ENCODE data around the gene SLITRK5.

Gene SLITRK5

GRCh38 chr13:87671031-87671752 lies at the start of gene SLITRK5:
TSS of gene SLITRK5 (plus strand) at chr13:87671371. CDS start at chr13:87675389, 4,018 bp downstream.
- H3K27ac ChIP-seq = no peak within 1 kb of the TSS
- peak; percentile 92 for TF ChIP-seq CTCF (conservative IDR thresholded peaks at IDR 0.05)

GRCh38 chr13:87622971-87623370 lies 48.2 kb upstream of the SLITRK5 start:
- no peak for TF ChIP-seq CTCF (conservative IDR thresholded peaks at IDR 0.05)
- no peak overlapping the region for H3K27ac ChIP-seq

- TF ChIP-seq CTCF (conservative IDR thresholded peaks at IDR 0.05) = no peak
- H3K27ac ChIP-seq = no peak overlapping the region
Measured at GRCh38 chr13:87656306-87656705, 14.9 kb upstream of the SLITRK5 start.

GRCh38 chr13:87661471-87661870 lies 9.7 kb upstream of the SLITRK5 start:
- no peak overlapping the region for H3K27ac ChIP-seq
- no peak for TF ChIP-seq CTCF (conservative IDR thresholded peaks at IDR 0.05)

- no peak overlapping the region for H3K27ac ChIP-seq
- TF ChIP-seq CTCF (conservative IDR thresholded peaks at IDR 0.05) = no peak
Measured at GRCh38 chr13:87666831-87667230, 4.3 kb upstream of the SLITRK5 start.

GRCh38 chr13:87667686-87668085 lies 3.5 kb upstream of the SLITRK5 start:
- TF ChIP-seq CTCF (conservative IDR thresholded peaks at IDR 0.05) = no peak
- no peak overlapping the region for H3K27ac ChIP-seq

GRCh38 chr13:87669379-87669978 lies 1.7 kb upstream of the SLITRK5 start:
- TF ChIP-seq CTCF (conservative IDR thresholded peaks at IDR 0.05) = peak; percentile 82

More at GRCh38 chr13:87669379-87669978, 1.7 kb upstream of the SLITRK5 start:
- no peak overlapping the region for H3K27ac ChIP-seq
